HEK293 (cell line): ENCODE results near the gene APRT.

Experiments used
- CTCF ChIA-PET: fragments of 350-600 bp; formaldehyde crosslinking; extraction: SDS; loops from one replicate; lab custom pipeline; 2021; ENCODE audit warnings: antibody characterized with exemption; lab: Yijun Ruan, JAX
- POLR2A ChIA-PET: fragments of 300-600 bp; formaldehyde crosslinking; extraction: SDS; loops from one replicate; lab custom pipeline; 2020; ENCODE audit warnings: antibody characterized with exemption, inconsistent platforms; lab: Yijun Ruan, JAX
- H3K27ac ChIP-seq: fragments of 200-500 bp; sonication (Bioruptor generic); 2 replicates; pipeline ENCODE4 v1.5.1; 2014; ENCODE audit warnings: low read depth, low read length, control low read depth, inconsistent platforms; ENCODE audit errors: extremely low read depth
- H3K36me3 ChIP-seq, 2 experiments: fragments of 200-500 bp in 1 of 2; sonication (Bioruptor generic) in 1 of 2; 1 replicate in 1 of 2; 2 replicates in 1 of 2; pipeline ENCODE4 v1.5.1; 2014 to 2017; ENCODE audit warnings: inconsistent platforms in 2 of 2, low read length in 2 of 2; ENCODE audit not compliant: control insufficient read depth in 2 of 2, insufficient read depth in 1 of 2
- H3K4me1 ChIP-seq: fragments of 200-500 bp; sonication (Bioruptor generic); 2 replicates; pipeline ENCODE4 v1.5.1; 2014; ENCODE audit warnings: mild to moderate bottlenecking, low read length, inconsistent platforms; ENCODE audit not compliant: control insufficient read depth, insufficient read depth
- H3K4me3 ChIP-seq: 2 replicates; pipeline ENCODE4 v1.5.1; 2011; ENCODE audit warnings: low read depth, mild to moderate bottlenecking, control low read depth, low read length, moderate library complexity
- H3K9me3 ChIP-seq: fragments of 200-500 bp; sonication (Bioruptor generic); 2 replicates; pipeline ENCODE4 v1.5.1; 2014; ENCODE audit warnings: low read depth, low read length, inconsistent platforms; ENCODE audit not compliant: control insufficient read depth, insufficient read depth
- KLF8 ChIP-seq: fragments of 450-650 bp; formaldehyde crosslinking; IDR thresholded peaks from 2 replicates; pipeline ENCODE4 v1.5.1; 2016; ENCODE audit warnings: missing biosample characterization, missing genetic modification characterization
- OSR2 ChIP-seq: fragments of 450-650 bp; formaldehyde crosslinking; IDR thresholded peaks from 2 replicates; pipeline ENCODE4 v1.5.1; 2016; ENCODE audit warnings: missing biosample characterization, missing genetic modification characterization
- PBX3 ChIP-seq: sonication (generic); formaldehyde crosslinking; IDR thresholded peaks from 2 replicates; pipeline ENCODE4 v1.8.1; 2022; ENCODE audit warnings: mild to moderate bottlenecking, moderate library complexity, missing genetic modification reagents
- PRDM1 ChIP-seq: fragments of 450-650 bp; formaldehyde crosslinking; IDR thresholded peaks from 2 replicates; pipeline ENCODE4; 2016; ENCODE audit warnings: missing biosample characterization, missing genetic modification characterization
- ZBTB6 ChIP-seq: fragments of 450-650 bp; formaldehyde crosslinking; IDR thresholded peaks from 2 replicates; pipeline ENCODE4 v1.5.1; 2017; ENCODE audit warnings: missing biosample characterization, missing genetic modification characterization
- ZNF121 ChIP-seq: fragments of 450-650 bp; formaldehyde crosslinking; IDR thresholded peaks from 2 replicates; pipeline ENCODE4 v1.5.1; 2016; ENCODE audit warnings: missing biosample characterization, missing genetic modification characterization
- ZNF169 ChIP-seq: fragments of 450-650 bp; formaldehyde crosslinking; IDR thresholded peaks from 2 replicates; pipeline ENCODE4 v1.5.1; 2016; ENCODE audit warnings: missing biosample characterization, missing genetic modification characterization
- ZNF174 ChIP-seq: fragments of 450-650 bp; formaldehyde crosslinking; IDR thresholded peaks from 2 replicates; pipeline ENCODE4 v1.5.0; 2017; ENCODE audit warnings: missing biosample characterization, mild to moderate bottlenecking, missing genetic modification characterization
- ZNF37A ChIP-seq: fragments of 450-650 bp; IDR thresholded peaks from 2 replicates; pipeline ENCODE4 v1.5.1; 2018; ENCODE audit warnings: missing biosample characterization, missing genetic modification characterization
- ZNF558 ChIP-seq: fragments of 450-650 bp; formaldehyde crosslinking; IDR thresholded peaks from 2 replicates; pipeline ENCODE4 v1.5.1; 2016; ENCODE audit warnings: missing biosample characterization, missing genetic modification characterization
- ZNF623 ChIP-seq: fragments of 450-650 bp; formaldehyde crosslinking; IDR thresholded peaks from 2 replicates; pipeline ENCODE4 v1.5.1; 2016; ENCODE audit warnings: missing biosample characterization, missing genetic modification characterization
- ZNF626 ChIP-seq: fragments of 450-650 bp; sonication (Bioruptor Pico); formaldehyde crosslinking; IDR thresholded peaks from 2 replicates; pipeline ENCODE4 v1.5.1; 2018; ENCODE audit warnings: missing biosample characterization, missing genetic modification characterization, inconsistent platforms
- ZNF704 ChIP-seq: fragments of 450-650 bp; formaldehyde crosslinking; IDR thresholded peaks from 2 replicates; pipeline ENCODE4 v1.5.1; 2016; ENCODE audit warnings: missing biosample characterization, missing genetic modification characterization
- ZNF777 ChIP-seq: fragments of 450-650 bp; formaldehyde crosslinking; IDR thresholded peaks from 2 replicates; pipeline ENCODE4 v1.5.1; 2017; ENCODE audit warnings: missing biosample characterization, missing genetic modification characterization, borderline replicate concordance
- ZSCAN23 ChIP-seq: fragments of 450-650 bp; formaldehyde crosslinking; IDR thresholded peaks from 2 replicates; pipeline ENCODE4 v1.5.1; 2016; ENCODE audit warnings: missing biosample characterization, missing genetic modification characterization
- TF ChIP-seq, protein P1 (sequence below): fragments of 450-650 bp; formaldehyde crosslinking; IDR thresholded peaks from 2 replicates; pipeline ENCODE4 v1.5.1; 2017; ENCODE audit warnings: missing biosample characterization, missing genetic modification characterization
- TF ChIP-seq, protein P2 (sequence below): IDR thresholded peaks from 2 replicates; pipeline ENCODE4 v1.6.1; 2011; ENCODE audit warnings: mild to moderate bottlenecking, low read depth, low read length, borderline replicate concordance
- TF ChIP-seq, protein P3 (sequence below): fragments of 450-650 bp; formaldehyde crosslinking; IDR thresholded peaks from 2 replicates; pipeline ENCODE4 v1.5.1; 2017; ENCODE audit warnings: missing biosample characterization, missing genetic modification characterization
- TF ChIP-seq, protein P4 (sequence below): fragments of 450-650 bp; formaldehyde crosslinking; IDR thresholded peaks from 2 replicates; pipeline ENCODE4 v1.5.1; 2016; ENCODE audit warnings: missing biosample characterization, missing genetic modification characterization

The APRT gene

DNA sequence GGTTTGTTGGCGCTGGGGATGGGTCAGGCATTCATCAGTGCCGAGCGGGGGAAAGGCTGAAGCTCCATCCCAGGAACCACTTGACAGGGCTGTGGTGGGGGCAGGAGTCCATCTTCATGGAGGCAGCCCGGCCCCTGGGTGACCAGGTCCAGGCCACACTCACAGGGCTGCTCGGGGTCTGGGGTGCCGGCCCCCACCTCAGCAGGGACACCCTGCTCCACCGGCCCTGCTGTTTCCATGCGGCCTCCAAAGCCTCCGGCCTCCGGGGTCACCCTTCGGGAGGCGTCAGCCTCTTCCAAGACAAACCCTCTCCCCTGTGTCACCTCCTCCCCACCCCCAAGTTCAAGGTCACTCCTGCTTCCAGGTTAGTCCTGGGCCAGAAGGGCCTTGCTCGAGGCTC, 22.9 kb upstream of the APRT start (continued):
- TF ChIP-seq, protein P1, sequence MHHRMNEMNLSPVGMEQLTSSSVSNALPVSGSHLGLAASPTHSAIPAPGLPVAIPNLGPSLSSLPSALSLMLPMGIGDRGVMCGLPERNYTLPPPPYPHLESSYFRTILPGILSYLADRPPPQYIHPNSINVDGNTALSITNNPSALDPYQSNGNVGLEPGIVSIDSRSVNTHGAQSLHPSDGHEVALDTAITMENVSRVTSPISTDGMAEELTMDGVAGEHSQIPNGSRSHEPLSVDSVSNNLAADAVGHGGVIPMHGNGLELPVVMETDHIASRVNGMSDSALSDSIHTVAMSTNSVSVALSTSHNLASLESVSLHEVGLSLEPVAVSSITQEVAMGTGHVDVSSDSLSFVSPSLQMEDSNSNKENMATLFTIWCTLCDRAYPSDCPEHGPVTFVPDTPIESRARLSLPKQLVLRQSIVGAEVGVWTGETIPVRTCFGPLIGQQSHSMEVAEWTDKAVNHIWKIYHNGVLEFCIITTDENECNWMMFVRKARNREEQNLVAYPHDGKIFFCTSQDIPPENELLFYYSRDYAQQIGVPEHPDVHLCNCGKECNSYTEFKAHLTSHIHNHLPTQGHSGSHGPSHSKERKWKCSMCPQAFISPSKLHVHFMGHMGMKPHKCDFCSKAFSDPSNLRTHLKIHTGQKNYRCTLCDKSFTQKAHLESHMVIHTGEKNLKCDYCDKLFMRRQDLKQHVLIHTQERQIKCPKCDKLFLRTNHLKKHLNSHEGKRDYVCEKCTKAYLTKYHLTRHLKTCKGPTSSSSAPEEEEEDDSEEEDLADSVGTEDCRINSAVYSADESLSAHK (tag by site-specific recombination) = no peak
- TF ChIP-seq KLF8 (tag by site-specific recombination) = no peak
- TF ChIP-seq, protein P2, sequence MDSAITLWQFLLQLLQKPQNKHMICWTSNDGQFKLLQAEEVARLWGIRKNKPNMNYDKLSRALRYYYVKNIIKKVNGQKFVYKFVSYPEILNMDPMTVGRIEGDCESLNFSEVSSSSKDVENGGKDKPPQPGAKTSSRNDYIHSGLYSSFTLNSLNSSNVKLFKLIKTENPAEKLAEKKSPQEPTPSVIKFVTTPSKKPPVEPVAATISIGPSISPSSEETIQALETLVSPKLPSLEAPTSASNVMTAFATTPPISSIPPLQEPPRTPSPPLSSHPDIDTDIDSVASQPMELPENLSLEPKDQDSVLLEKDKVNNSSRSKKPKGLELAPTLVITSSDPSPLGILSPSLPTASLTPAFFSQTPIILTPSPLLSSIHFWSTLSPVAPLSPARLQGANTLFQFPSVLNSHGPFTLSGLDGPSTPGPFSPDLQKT = no peak
- no peak for TF ChIP-seq ZNF626 (tag by site-specific recombination)

DNA sequence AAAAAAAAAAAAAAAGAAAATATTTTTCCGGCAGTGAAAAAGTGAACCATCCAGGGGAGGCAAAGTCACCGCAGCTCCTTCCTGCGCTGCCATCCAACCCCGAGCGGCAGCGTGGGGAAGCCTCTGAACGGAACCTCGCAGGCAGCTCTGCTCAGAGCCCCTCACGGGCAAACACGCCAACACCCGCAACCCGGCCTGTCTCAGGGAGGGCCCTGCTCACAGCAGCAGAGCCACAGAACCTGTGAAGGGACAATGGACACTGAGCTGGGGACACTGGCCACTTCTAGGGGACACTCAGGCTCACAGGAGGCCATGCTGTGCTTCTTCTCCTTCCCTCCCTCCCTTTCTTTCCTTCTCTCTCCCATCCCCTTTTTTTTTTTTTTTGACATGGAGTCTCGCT, 21.4 kb upstream of the APRT start:
- Histone ChIP-seq H3K4me1 (no peaks in the 10 kb centered on the region), H3K9me3 (no peaks in the 10 kb centered on the region), H3K36me3 (peaks cover 0 to 3% of the 10 kb centered on the region in 2 experiments; a peak in 1 of 3 replicates), H3K4me3 (no peak overlapping the region), H3K27ac (no peak overlapping the region)
- CTCF ChIA-PET = no interaction called here
- POLR2A ChIA-PET = no interaction called here
- TF ChIP-seq ZBTB6 (tag by site-specific recombination) (no peak), ZNF169 (tag by site-specific recombination) (no peak), ZNF777 (tag by site-specific recombination) (no peak), PBX3 (CRISPR knock-in tag) (no peak), ZNF121 (no peak)
- TF ChIP-seq, protein P2 = no peak

DNA sequence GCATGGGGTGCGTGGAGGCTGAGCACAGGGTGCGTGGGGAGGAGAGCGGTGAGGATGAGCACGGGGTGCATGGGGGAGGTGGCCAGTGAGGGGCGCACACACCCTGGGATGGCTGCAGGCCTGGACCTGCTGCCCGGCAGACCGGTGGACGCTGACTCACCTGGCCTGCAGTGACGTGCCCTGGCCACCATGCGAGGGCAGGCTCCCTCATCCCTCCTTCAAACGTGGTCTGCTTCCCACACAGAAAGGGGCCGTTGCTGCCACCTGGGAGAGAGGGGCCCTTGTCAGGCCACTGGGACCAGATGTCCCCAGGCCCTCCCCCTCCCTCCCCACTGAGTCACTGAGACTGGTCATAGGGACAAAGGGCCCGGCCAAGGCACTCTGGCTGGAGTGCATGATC, 20.1 kb upstream of the APRT start:
- H3K36me3 ChIP-seq = peaks cover 0 to 3% of the 10 kb centered on the region in 2 experiments; a peak in 1 of 3 replicates
- no peak overlapping the region for H3K27ac ChIP-seq
- no peaks in the 10 kb centered on the region for H3K9me3 ChIP-seq
- H3K4me3 ChIP-seq = no peak overlapping the region
- no peaks in the 10 kb centered on the region for H3K4me1 ChIP-seq
- ChIA-PET POLR2A (no interaction called here), CTCF (no interaction called here)
- no peak for TF ChIP-seq ZNF704
- no peak for TF ChIP-seq ZNF174
- TF ChIP-seq PBX3 (CRISPR knock-in tag) = no peak
- TF ChIP-seq ZNF626 (tag by site-specific recombination) = no peak
- TF ChIP-seq, protein P3, sequence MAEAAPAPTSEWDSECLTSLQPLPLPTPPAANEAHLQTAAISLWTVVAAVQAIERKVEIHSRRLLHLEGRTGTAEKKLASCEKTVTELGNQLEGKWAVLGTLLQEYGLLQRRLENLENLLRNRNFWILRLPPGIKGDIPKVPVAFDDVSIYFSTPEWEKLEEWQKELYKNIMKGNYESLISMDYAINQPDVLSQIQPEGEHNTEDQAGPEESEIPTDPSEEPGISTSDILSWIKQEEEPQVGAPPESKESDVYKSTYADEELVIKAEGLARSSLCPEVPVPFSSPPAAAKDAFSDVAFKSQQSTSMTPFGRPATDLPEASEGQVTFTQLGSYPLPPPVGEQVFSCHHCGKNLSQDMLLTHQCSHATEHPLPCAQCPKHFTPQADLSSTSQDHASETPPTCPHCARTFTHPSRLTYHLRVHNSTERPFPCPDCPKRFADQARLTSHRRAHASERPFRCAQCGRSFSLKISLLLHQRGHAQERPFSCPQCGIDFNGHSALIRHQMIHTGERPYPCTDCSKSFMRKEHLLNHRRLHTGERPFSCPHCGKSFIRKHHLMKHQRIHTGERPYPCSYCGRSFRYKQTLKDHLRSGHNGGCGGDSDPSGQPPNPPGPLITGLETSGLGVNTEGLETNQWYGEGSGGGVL (tag by site-specific recombination) = no peak
- no peak for TF ChIP-seq ZNF558 (tag by site-specific recombination)
- no peak for TF ChIP-seq OSR2
- TF ChIP-seq ZSCAN23 (tag by site-specific recombination) = no peak
- TF ChIP-seq ZNF37A = no peak
- no peak for TF ChIP-seq PRDM1 (tag by site-specific recombination)
- TF ChIP-seq, protein P4, sequence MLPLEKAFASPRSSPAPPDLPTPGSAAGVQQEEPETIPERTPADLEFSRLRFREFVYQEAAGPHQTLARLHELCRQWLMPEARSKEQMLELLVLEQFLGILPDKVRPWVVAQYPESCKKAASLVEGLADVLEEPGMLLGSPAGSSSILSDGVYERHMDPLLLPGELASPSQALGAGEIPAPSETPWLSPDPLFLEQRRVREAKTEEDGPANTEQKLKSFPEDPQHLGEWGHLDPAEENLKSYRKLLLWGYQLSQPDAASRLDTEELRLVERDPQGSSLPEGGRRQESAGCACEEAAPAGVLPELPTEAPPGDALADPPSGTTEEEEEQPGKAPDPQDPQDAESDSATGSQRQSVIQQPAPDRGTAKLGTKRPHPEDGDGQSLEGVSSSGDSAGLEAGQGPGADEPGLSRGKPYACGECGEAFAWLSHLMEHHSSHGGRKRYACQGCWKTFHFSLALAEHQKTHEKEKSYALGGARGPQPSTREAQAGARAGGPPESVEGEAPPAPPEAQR (tag by site-specific recombination) = no peak
- no peak for TF ChIP-seq ZNF623 (tag by site-specific recombination)
